Bronchial epithelial cell (primary cell): ENCODE measurements around the gene CACNA2D4. TPM values are rescaled to one million over a fixed set of nuclear protein-coding genes. Genes with fewer than 3 reads are reported as not detected.
"Not testable (repeated sequence)": the region's sequence is repeated elsewhere in the genome, so short reads cannot be mapped to it uniquely, and the experiment has no call there.

Experiments used
- DNase-seq: peaks from one replicate; pipeline ENCODE4 v3.0.0-alpha.2; 2010; ENCODE audit warnings: low read depth
- FAIRE-seq: peaks from 2 replicates; lab custom pipeline; 2011; peaks lifted over from hg19 to GRCh38; lab: Jason Lieb, UNC
- H3K27me3 ChIP-seq: 2 replicates; pipeline ENCODE4 v1.5.1; 2011; ENCODE audit warnings: low read length; ENCODE audit not compliant: control insufficient read depth, insufficient read depth
- H3K36me3 ChIP-seq: 2 replicates; pipeline ENCODE4 v1.5.1; 2011; ENCODE audit warnings: low read length; ENCODE audit not compliant: control insufficient read depth, insufficient read depth
- H3K4me3 ChIP-seq: 2 replicates; pipeline ENCODE4 v1.5.1; 2011; ENCODE audit warnings: mild to moderate bottlenecking, low read depth, low read length, control low read depth
- total RNA-seq: library from RNA; depleted of rRNA; stranded (reverse); fragments of >200 nt; gene quantifications from 2 replicates; pipeline ENCODE4 v1.2.1, GENCODE V29; 2014
- TF ChIP-seq, protein P1 (sequence below): IDR thresholded peaks from 2 replicates; pipeline ENCODE4 v1.5.1; 2011; ENCODE audit warnings: mild to moderate bottlenecking, moderate library complexity, low read length, control low read depth, inconsistent platforms; ENCODE audit not compliant: insufficient read depth, severe bottlenecking

Gene CACNA2D4
- total RNA-seq, 1 donor from 2014 or later = not detected

- no peak for DNase-seq
- no peak for FAIRE-seq
- peaks cover 18% of the 10 kb centered on the region for H3K27me3 ChIP-seq
- TF ChIP-seq, protein P1, sequence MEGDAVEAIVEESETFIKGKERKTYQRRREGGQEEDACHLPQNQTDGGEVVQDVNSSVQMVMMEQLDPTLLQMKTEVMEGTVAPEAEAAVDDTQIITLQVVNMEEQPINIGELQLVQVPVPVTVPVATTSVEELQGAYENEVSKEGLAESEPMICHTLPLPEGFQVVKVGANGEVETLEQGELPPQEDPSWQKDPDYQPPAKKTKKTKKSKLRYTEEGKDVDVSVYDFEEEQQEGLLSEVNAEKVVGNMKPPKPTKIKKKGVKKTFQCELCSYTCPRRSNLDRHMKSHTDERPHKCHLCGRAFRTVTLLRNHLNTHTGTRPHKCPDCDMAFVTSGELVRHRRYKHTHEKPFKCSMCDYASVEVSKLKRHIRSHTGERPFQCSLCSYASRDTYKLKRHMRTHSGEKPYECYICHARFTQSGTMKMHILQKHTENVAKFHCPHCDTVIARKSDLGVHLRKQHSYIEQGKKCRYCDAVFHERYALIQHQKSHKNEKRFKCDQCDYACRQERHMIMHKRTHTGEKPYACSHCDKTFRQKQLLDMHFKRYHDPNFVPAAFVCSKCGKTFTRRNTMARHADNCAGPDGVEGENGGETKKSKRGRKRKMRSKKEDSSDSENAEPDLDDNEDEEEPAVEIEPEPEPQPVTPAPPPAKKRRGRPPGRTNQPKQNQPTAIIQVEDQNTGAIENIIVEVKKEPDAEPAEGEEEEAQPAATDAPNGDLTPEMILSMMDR = no peak
- H3K36me3 ChIP-seq = no peaks in the 10 kb centered on the region
- H3K4me3 ChIP-seq = no peak within 1 kb of the TSS
Measured at GRCh38 chr12:1820191-1820895, 98.1 kb downstream of the CACNA2D4 start, which contains the start of gene LRTM2. LRTM2 (plus strand) TSS chr12:1820565; CDS start chr12:1828149, 7,584 bp downstream.

DNA sequence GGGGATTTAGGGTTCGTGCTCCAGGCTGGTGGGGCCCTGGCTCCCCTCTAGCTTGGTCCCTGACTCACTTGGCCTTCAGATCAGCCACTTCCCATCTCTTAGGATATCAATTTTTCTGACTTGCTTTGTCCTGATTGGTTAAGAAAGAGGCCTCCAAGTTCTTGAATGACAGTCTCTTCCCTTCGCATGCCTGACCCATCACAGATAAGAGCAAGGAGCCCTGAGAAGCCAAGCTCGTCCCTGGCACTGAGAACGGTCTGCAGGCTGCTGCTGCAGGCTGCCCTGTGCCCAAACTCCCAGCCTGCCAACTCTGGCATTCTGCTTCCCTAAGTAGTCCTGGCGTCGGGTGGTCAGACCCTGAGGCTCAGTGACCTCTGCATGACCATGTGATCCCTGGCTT lies 98.9 kb downstream of the CACNA2D4 start:
- TF ChIP-seq, protein P1 = no peak
- H3K36me3 ChIP-seq = no peaks in the 10 kb centered on the region
- peaks cover 18% of the 10 kb centered on the region for H3K27me3 ChIP-seq
- H3K4me3 ChIP-seq = no peak overlapping the region
- DNase-seq = no peak
- FAIRE-seq = peak; percentile 18

DNA sequence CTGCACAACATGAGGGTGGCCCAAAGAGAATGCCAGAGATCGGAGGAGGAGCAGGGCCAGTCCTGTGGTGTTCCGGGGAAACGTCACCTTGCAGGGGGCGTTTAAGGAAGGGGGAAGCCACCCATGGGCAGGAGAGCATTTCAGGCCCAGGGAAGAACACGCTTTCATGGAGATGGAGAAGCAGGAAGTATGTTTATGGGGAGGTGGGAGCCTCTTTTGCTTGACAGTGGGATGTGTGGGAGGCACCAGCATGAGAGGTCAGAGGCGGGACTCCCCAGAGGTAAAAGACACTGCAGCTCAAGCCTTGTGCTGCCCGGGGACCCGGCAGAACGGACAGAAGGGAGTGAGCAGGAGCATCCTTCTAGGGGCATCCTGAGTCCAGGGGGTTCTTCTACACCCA lies 99.4 kb downstream of the CACNA2D4 start:
- Histone ChIP-seq H3K4me3 (no peak overlapping the region), H3K27me3 (peaks cover 18% of the 10 kb centered on the region), H3K36me3 (no peaks in the 10 kb centered on the region)
- DNase-seq (no peak), FAIRE-seq (no peak)
- TF ChIP-seq, protein P1 = no peak

GRCh38 chr12:1817928-1818327 lies 100.5 kb downstream of the CACNA2D4 start:
- not testable (repeated sequence) for H3K4me3 ChIP-seq, DNase-seq, H3K36me3 ChIP-seq, FAIRE-seq
- peaks cover 18% of the 10 kb centered on the region for H3K27me3 ChIP-seq

DNA sequence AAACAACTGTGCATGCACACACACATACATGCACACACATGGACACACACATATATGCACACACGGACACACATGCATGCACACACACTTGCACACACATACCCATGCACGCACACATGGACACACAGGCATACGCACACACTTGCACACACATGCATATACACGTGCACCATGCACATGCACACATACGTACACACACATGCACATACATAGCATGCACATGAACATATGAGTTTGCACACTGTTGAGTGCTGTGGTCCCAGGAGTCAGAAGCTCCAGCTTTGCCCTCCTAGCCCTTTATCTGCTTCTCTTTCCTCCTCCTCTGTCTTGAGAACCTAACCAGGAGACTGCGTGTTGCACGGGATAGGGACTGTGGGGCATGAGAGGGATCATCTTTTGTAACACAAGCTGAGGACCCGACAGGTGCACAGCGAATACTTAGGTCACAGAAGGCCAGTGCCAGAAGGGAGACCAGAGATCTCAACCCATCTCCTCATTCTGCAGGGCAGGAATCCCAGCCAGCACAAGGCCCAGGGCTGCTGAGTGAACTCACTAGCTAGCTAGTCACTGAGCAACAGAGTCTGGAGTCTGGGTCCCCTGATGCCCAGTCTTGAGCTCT lies 101.6 kb downstream of the CACNA2D4 start:
- Histone ChIP-seq H3K27me3 (peaks cover 12% of the 10 kb centered on the region), H3K4me3 (no peak overlapping the region), H3K36me3 (no peaks in the 10 kb centered on the region)
- no peak for DNase-seq
- peak; percentile 77 for FAIRE-seq
- TF ChIP-seq, protein P1 = no peak
